ENCODE data around the gene ADCY3. TPM values are rescaled to one million over a fixed set of nuclear protein-coding genes. Genes with fewer than 3 reads are reported as not detected.

Gene ADCY3
- polyA plus RNA-seq, 1 of the 3 experiments (the other 2 are of a cell fraction): 53.9 TPM

GRCh38 chr2:24957221-24957620 lies 37.2 kb upstream of the ADCY3 start:
- H3K4me3 ChIP-seq (ENCODE audit: low read depth in 2 of 2, low read length in 1 of 2): no peak overlapping the region; a peak in 1 of 4 replicates
- H3K27me3 ChIP-seq (ENCODE audit: insufficient read depth): no peaks in the 10 kb centered on the region
- H3F3A ChIP-seq (replicated peaks; ENCODE audit: insufficient read depth): no peaks in the 10 kb centered on the region
- H3K4me2 ChIP-seq: no peak overlapping the region
- CTCF ChIA-PET: interaction anchor here (0.7 to 1.4 kb wide), 7 partner anchors 9 to 1576 kb away, joined by 3 to 6 read pairs (median 4); no protein-coding TSS in a partner anchor
- H3K9ac ChIP-seq: no peak overlapping the region
- no peaks in the 10 kb centered on the region for H3K9me2 ChIP-seq
- WGBS (ENCODE audit: low lambda C conversion rate): 70% methylated on average over 1 of the region's 1 CpG
- no peak overlapping the region for H3K27ac ChIP-seq (ENCODE audit: low read depth in 2 of 2, low read length in 1 of 2)
- H3K79me2 ChIP-seq (ENCODE audit: insufficient read depth): no peaks in the 10 kb centered on the region; the same call in 1 of the 2 replicates
- POLR2A ChIA-PET: no interaction called here
- no peak for DNase-seq
- H2AFZ ChIP-seq (ENCODE audit: low read depth): no peak overlapping the region
- H4K20me1 ChIP-seq (ENCODE audit: insufficient read depth): no peaks in the 10 kb centered on the region
- H3K9me3 ChIP-seq: peaks cover 10% of the 10 kb centered on the region
- H3K36me3 ChIP-seq (replicated peaks in 1 of 2; ENCODE audit: control insufficient read depth in 1 of 2, insufficient read depth in 2 of 2, low read length in 1 of 2): peaks cover 67 to 87% of the 10 kb centered on the region in 2 experiments
- TF ChIP-seq RCOR1 (IDR thresholded peaks at IDR 0.05; ENCODE audit: low read length): no peak
- TF ChIP-seq, protein P1, sequence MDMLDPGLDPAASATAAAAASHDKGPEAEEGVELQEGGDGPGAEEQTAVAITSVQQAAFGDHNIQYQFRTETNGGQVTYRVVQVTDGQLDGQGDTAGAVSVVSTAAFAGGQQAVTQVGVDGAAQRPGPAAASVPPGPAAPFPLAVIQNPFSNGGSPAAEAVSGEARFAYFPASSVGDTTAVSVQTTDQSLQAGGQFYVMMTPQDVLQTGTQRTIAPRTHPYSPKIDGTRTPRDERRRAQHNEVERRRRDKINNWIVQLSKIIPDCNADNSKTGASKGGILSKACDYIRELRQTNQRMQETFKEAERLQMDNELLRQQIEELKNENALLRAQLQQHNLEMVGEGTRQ (IDR thresholded peaks at IDR 0.05; ENCODE audit: borderline replicate concordance, low read depth, low read length): no peak
- TF ChIP-seq NFIC (IDR thresholded peaks at IDR 0.05; ENCODE audit: borderline replicate concordance): no peak
- TF ChIP-seq, protein P2, sequence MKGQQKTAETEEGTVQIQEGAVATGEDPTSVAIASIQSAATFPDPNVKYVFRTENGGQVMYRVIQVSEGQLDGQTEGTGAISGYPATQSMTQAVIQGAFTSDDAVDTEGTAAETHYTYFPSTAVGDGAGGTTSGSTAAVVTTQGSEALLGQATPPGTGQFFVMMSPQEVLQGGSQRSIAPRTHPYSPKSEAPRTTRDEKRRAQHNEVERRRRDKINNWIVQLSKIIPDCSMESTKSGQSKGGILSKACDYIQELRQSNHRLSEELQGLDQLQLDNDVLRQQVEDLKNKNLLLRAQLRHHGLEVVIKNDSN (IDR thresholded peaks at IDR 0.05; ENCODE audit: borderline replicate concordance, low read depth): no peak
- TF ChIP-seq MEF2A (IDR thresholded peaks at IDR 0.05; ENCODE audit: borderline replicate concordance, low read depth): no peak
- no peak for TF ChIP-seq POLR2AphosphoS5 (IDR thresholded peaks at IDR 0.05; ENCODE audit: low read depth, low read length)
- no peak for TF ChIP-seq EP300 (IDR thresholded peaks at IDR 0.05; ENCODE audit: borderline replicate concordance in 1 of 2, low read depth in 1 of 2, low read length in 1 of 2)
- no peak for TF ChIP-seq ZBTB33 (IDR thresholded peaks at IDR 0.05; ENCODE audit: borderline replicate concordance, low read depth)
- TF ChIP-seq FOXM1 (IDR thresholded peaks at IDR 0.05; ENCODE audit: low read depth): no peak
- TF ChIP-seq CHD2 (IDR thresholded peaks at IDR 0.05; ENCODE audit: low read length, partially characterized antibody): no peak
- TF ChIP-seq TCF12 (IDR thresholded peaks at IDR 0.05): no peak
- no peak for TF ChIP-seq RFX5 (IDR thresholded peaks at IDR 0.05; ENCODE audit: low read length)
- no peak for TF ChIP-seq GATA2 (CRISPR knock-in tag; IDR thresholded peaks at IDR 0.05)
- TF ChIP-seq MXI1 (IDR thresholded peaks at IDR 0.05; ENCODE audit: low read depth, low read length): no peak
- TF ChIP-seq, protein P3, sequence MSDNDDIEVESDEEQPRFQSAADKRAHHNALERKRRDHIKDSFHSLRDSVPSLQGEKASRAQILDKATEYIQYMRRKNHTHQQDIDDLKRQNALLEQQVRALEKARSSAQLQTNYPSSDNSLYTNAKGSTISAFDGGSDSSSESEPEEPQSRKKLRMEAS (IDR thresholded peaks at IDR 0.05; ENCODE audit: low read depth): no peak
- TF ChIP-seq YY1 (IDR thresholded peaks at IDR 0.05; ENCODE audit: low read depth): no peak
- no peak for TF ChIP-seq FOSL2 (IDR thresholded peaks at IDR 0.05; ENCODE audit: borderline replicate concordance, low read depth)
- TF ChIP-seq TAF1 (IDR thresholded peaks at IDR 0.05; ENCODE audit: borderline replicate concordance, low read depth, low read length): no peak
- TF ChIP-seq ELF1 (IDR thresholded peaks at IDR 0.05): no peak
- H3K4me1 ChIP-seq (ENCODE audit: control insufficient read depth in 1 of 2, insufficient read depth in 2 of 2, low read depth in 1 of 2, low read length in 1 of 2): no peaks in the 10 kb centered on the region
